T-helper 2 cell treated with Interferon-gamma antibody and Interleukin-4, amounts not matched to agents 5 μg/mL and 100 μg/mL, for 36 hours (primary cell): ENCODE data around the gene GDPD4.

ENCODE experiments used
- DNase-seq: peaks from one replicate; pipeline ENCODE4 v3.0.0; 2021; ENCODE audit warnings: low spot score
- H3K27ac Mint-ChIP-seq: one replicate; pipeline ENCODE4 v1.8.0; 2021; ENCODE audit warnings: mild to moderate bottlenecking, mixed read lengths
- H3K27me3 Mint-ChIP-seq: one replicate; pipeline ENCODE4 v1.8.0; 2021; ENCODE audit warnings: low read depth, mixed read lengths
- H3K36me3 Mint-ChIP-seq: one replicate; pipeline ENCODE4 v1.8.0; 2021; ENCODE audit warnings: low read depth, mixed read lengths
- H3K4me1 Mint-ChIP-seq: one replicate; pipeline ENCODE4 v1.8.0; 2021; ENCODE audit warnings: low read depth, mixed read lengths
- H3K4me3 Mint-ChIP-seq: one replicate; pipeline ENCODE4 v1.8.0; 2022; ENCODE audit warnings: mild to moderate bottlenecking, moderate library complexity, mixed read lengths
- H3K9me3 Mint-ChIP-seq: one replicate; pipeline ENCODE4 v1.8.0; 2021; ENCODE audit warnings: mixed read lengths

The GDPD4 gene, protein sequence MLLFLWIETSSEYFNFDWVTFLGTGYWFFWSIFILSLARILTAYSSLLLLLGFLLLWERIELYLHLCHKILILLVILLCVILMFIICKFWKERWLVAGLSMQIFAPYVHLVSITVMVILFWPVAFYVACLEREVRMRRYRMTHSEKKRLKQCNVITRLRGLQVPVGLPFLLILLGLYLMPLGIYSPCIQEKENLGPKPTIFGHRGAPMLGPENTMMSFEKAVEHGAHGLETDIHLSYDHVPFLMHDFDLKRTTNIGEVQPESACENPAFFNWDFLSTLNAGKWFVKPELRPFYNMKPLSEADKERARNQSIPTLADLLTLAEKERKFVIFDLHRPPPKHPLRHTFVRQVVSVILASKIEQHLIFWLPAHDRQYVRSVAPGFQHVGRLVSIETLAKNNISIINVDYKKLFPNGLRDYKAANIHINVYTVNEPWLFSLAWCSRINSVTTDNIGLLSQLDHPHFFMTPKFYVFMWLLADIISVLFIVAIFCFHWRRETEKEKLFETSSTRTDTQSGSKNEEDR

DNA sequence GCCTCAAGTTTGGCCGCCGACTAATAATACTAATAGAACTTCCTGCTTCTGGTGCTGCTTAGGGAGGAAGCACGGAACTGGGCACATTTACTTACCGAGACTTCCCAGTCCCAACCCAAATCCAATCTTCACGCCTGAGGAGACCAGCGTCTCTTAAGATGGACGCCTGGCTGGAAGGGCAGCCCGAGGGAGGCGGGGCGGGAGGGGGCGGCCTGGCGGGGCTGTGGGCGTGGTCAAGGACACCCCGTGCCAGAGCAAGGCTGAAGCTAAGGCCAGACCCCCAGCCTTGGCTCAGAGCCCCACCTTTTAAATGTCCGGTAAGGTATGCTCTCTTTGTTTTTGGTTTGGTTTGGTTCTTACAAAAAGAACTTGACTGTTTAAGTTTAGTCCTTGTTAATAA, at the start of gene GDPD4:
GDPD4 (minus strand) TSS at position 177 of the 400 bp plus-strand sequence. CDS start 16,549 bp downstream, outside the sequence.
- Mint-ChIP-seq H3K4me3 (no peak within 1 kb of the TSS), H3K4me1 (peaks cover 2% of the 10 kb centered on the region), H3K36me3 (no peaks in the 10 kb centered on the region), H3K9me3 (no peaks in the 10 kb centered on the region), H3K27me3 (no peaks in the 10 kb centered on the region), H3K27ac (no peak within 1 kb of the TSS)
- DNase-seq = no peak

DNA sequence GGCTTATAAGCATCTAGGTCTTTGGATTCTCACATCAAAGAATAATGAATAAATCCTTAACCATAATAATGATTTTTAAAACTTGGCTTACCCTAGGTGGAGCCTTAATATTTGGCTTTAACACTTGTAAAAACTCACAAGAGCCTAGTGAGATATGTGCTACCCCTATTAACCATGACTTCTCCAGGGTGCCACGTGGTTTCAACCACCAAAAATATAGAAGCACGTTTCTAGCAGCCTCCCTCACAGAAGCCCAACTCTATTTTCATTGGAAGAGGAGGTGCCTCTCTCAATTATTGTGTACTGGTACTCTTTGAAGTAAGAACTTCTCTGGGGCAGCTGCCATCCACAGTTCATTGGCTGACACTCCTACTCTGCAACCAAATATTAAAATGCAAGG, 46.5 kb upstream of the GDPD4 start:
- Mint-ChIP-seq H3K27me3 (no peaks in the 10 kb centered on the region), H3K9me3 (no peaks in the 10 kb centered on the region), H3K4me1 (no peaks in the 10 kb centered on the region), H3K36me3 (peaks cover 15% of the 10 kb centered on the region), H3K4me3 (no peak overlapping the region), H3K27ac (no peak overlapping the region)
- DNase-seq = no peak

DNA sequence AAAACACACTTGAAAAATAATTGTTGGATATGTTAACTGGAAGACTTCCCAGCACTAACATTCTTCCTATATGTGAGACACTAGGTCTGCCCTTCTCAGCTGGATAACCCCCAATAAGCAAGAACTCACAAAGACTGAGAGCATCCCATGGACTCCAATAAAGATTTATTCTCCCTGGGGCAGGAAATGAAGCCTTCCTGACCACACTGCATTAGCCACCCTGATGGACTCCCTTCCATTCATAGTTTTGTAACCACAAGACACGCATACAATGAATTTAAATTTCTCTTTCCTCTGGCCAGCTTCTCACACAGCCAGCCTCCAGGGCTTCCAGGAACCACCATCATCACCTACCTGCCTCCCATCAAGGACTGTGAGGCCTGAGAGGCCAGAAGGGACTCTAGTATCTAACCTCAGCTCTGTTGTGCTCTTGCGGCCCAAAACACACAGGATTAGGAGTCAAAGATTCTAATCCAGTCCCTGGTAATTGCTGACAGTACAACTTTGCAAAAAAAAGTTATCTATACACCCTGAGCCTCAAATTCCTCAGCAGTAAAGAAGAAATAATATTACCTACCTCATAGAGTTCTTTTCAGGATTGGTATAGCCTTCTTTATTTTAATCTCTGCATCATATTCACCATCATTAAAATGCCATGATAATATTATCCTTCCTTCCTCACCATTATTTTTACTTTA, 45.6 kb upstream of the GDPD4 start:
- no peaks in the 10 kb centered on the region for H3K9me3 Mint-ChIP-seq
- no peak for DNase-seq

DNA sequence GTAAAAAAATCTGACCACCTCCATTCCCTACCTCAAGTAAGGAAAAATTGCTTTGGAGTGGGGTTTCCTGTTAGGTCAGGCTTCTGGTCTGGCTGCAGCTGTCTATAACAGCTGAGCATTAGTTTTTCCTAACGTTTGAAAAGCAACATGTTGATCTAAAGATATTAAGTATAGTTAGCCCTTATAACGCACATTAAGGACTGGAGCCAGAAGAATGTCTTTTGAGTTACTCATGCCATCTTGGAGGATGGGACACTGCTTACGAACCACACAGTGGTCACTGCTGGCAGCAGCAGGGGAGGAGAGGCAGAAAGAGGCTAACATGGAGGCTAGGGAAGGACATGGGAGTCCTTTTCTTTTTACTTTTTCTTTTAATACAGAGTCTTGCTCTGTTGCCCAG, 44.1 kb upstream of the GDPD4 start:
- Mint-ChIP-seq H3K4me3 (no peak overlapping the region), H3K36me3 (peaks cover 17% of the 10 kb centered on the region), H3K27me3 (no peaks in the 10 kb centered on the region), H3K9me3 (no peaks in the 10 kb centered on the region), H3K4me1 (no peaks in the 10 kb centered on the region), H3K27ac (no peak overlapping the region)
- DNase-seq = no peak

More for the DNA sequence above, 45.6 kb upstream of the GDPD4 start:
- Mint-ChIP-seq H3K27me3 (no peaks in the 10 kb centered on the region), H3K27ac (no peak overlapping the region), H3K4me1 (no peaks in the 10 kb centered on the region), H3K36me3 (peaks cover 18% of the 10 kb centered on the region), H3K4me3 (no peak overlapping the region)

DNA sequence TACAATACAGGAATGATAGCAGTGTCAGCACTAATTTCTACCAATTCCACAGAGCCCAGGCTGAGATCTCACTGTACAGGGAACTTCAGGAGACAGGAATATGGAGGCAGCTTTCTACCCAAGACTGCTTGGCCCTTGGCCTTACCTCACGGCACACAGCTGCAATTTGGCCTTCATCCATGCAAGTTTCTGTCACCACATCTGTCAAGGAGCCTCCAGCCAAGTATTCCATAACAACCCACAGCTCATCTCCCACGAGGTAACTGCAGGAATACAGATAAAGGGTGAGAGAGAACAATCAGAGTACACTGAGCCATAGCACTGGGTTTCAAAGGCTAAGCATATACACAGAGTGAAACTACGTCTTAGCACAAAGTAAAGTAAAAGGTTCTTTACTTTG, 39.0 kb upstream of the GDPD4 start:
- Mint-ChIP-seq H3K36me3 (peaks cover 27% of the 10 kb centered on the region), H3K9me3 (no peaks in the 10 kb centered on the region), H3K4me1 (no peaks in the 10 kb centered on the region), H3K27ac (no peak overlapping the region), H3K27me3 (no peaks in the 10 kb centered on the region), H3K4me3 (no peak overlapping the region)
- no peak for DNase-seq

DNA sequence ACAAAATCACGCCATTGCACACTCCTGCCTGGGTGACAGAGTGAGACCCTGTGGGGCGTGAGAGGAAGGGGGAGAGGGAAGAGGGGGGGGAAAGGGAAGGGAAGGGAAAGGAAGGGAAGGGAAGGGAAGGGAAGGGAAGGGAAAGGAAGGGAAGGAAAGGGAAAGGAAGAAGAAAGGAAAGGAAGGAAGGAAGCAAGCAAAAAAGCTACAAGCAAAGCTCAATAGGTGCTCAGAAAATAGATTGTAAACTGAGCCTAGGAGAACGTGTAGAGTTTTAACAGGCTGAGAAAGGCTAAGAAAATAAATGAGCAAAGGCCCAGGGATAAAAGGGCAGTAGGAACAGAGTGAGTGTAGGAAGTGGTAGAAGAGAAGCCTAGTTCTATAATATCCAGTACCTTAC, 30.8 kb upstream of the GDPD4 start:
- peaks cover 47% of the 10 kb centered on the region for H3K36me3 Mint-ChIP-seq
- H3K27ac Mint-ChIP-seq = no peak overlapping the region
- H3K9me3 Mint-ChIP-seq = peaks cover 6% of the 10 kb centered on the region
- no peaks in the 10 kb centered on the region for H3K27me3 Mint-ChIP-seq
- H3K4me1 Mint-ChIP-seq = no peaks in the 10 kb centered on the region
- no peak for DNase-seq
- H3K4me3 Mint-ChIP-seq = no peak overlapping the region

DNA sequence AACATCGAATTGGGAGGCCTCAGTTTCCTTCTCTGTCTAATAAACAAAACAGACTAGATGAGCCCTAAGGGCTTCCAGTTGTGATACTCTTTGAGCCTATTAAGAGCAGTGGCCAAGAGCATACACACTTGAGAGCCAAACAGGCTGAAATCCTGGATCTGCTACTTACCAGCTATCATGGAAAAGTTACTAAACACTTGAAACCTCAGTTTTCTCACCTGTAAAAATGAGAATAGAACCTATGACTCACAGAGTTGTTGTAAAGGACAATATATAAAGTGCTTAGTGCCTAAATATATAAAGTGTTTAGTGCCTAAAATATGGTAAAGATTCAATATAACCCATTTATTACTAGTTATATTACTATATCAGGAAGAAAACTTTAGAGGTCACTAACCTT, 23.7 kb upstream of the GDPD4 start:
- no peak for DNase-seq
- no peaks in the 10 kb centered on the region for H3K4me1 Mint-ChIP-seq
- H3K36me3 Mint-ChIP-seq = peaks cover 27% of the 10 kb centered on the region
- no peaks in the 10 kb centered on the region for H3K27me3 Mint-ChIP-seq
- H3K4me3 Mint-ChIP-seq = no peak overlapping the region
- no peak overlapping the region for H3K27ac Mint-ChIP-seq
- peaks cover 3% of the 10 kb centered on the region for H3K9me3 Mint-ChIP-seq

DNA sequence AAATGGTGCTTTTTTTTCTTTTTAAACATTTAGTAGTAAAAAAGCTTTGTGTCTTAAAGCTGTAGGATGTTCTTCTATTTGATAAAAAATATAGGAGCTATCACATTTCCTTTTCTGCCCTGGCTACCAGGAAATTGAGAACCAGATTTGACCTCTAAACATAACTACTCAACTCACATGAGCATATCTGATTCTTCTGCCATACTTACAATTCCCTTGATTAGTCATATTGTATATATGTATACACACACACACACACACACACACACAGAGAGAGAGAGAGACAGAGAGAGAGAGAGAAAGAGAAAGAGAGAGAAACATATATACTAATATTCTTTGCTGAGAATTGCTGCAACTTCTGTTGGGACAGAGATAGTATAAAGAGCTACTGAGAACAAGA, 23.0 kb upstream of the GDPD4 start:
- Mint-ChIP-seq H3K36me3 (peaks cover 27% of the 10 kb centered on the region), H3K27ac (no peak overlapping the region), H3K9me3 (peaks cover 3% of the 10 kb centered on the region), H3K27me3 (no peaks in the 10 kb centered on the region), H3K4me1 (peaks cover 1% of the 10 kb centered on the region), H3K4me3 (no peak overlapping the region)
- no peak for DNase-seq

DNA sequence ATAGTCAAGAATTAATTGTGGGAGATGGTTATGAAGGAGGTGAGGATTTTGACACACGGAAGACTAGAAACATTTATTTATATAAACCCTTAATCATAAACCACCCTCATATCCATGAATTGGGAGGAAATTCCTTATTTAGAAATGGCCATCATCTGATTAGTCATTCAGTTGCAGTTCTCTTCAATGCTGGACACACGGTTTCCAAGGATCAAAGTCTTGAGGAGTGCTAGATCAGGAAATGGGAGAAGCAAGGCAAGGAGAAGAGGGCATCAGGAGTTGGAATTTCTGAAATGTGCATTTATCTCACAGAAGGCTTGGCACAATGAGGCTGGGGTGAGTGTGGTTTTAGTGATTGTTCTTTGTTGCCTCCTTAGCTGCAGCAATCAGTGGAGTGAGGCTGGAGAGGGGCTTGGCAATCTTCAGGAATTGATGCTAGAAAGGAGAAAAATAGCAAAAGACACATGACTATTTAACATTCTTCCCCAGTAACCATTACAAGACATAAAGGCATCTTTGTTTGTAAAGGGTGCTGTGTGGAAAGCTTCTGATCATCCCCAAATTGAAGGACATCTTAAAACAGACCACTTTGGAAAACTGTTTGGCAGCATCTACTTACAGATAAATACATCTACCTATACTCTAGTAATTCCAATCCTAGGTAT, 21.6 kb upstream of the GDPD4 start:
- H3K27ac Mint-ChIP-seq = no peak overlapping the region
- H3K4me1 Mint-ChIP-seq = peaks cover 1% of the 10 kb centered on the region
- H3K4me3 Mint-ChIP-seq = no peak overlapping the region
- no peak for DNase-seq
- no peaks in the 10 kb centered on the region for H3K27me3 Mint-ChIP-seq
- peaks cover 16% of the 10 kb centered on the region for H3K36me3 Mint-ChIP-seq
- no peaks in the 10 kb centered on the region for H3K9me3 Mint-ChIP-seq

DNA sequence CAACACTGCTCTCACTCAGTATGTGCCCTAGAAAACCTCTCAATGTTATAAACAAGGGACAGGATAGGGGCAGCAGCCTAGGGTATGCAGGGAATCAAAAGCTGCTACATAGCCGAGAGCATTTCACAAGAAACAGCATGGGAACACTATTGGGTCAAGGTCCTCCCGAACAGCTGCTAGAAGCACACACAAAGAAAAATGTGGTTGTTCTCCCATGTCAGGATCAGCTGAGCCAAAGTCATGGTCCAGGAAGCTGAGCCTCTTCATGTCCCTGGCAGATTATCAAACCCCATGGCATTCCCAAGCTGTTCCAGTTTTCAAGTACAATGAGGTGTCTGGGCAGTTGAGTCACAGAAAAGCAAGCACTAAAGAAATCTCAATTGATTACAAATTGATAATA, 21.0 kb upstream of the GDPD4 start:
- no peak for DNase-seq
- no peak overlapping the region for H3K27ac Mint-ChIP-seq
- H3K27me3 Mint-ChIP-seq = no peaks in the 10 kb centered on the region
- H3K9me3 Mint-ChIP-seq = no peaks in the 10 kb centered on the region
- peaks cover 1% of the 10 kb centered on the region for H3K4me1 Mint-ChIP-seq
- no peak overlapping the region for H3K4me3 Mint-ChIP-seq
- H3K36me3 Mint-ChIP-seq = peaks cover 11% of the 10 kb centered on the region

DNA sequence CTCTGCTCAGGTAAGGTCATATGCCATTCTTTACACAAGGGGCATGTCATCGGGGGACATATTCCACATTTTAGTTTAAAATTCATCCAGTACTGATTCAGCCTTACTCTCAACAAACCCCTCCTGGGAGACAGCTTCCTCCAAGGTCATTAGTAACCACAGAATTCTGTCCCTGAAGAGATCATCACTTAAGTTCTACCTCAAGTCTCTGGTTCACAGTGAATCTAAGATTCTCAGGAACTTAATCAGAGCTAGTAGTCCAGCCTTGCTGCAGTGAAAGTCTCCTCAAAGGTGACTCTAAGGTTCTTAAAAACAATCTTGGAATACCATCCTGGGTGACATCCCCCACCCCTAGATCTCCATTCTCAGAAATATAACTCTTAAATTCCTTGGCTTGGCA, 18.9 kb upstream of the GDPD4 start:
- H3K9me3 Mint-ChIP-seq = no peaks in the 10 kb centered on the region
- H3K27me3 Mint-ChIP-seq = peaks cover 5% of the 10 kb centered on the region

DNA sequence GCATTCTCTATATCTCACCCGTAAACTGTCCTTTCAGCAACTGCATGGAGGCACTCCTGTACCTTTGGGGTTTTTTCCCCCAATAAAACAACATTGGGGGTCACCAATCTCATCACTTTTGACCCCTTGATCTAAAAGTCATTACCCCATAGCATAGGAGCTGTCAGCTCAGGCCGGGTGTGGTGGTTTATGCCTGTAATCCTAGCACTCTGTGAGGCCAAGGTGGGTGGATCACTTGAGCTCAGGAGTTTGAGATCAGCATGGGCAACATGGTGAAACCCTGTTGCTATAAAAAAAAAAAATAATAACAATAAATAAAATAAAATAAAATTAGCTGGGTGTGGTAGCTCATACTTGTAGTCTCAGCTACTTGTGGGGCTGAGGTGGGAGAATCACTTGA, 17.1 kb upstream of the GDPD4 start:
- H3K27me3 Mint-ChIP-seq = peaks cover 5% of the 10 kb centered on the region

More for the DNA sequence above, 18.9 kb upstream of the GDPD4 start:
- no peak for DNase-seq
- no peak overlapping the region for H3K27ac Mint-ChIP-seq
- peaks cover 2% of the 10 kb centered on the region for H3K36me3 Mint-ChIP-seq
- peaks cover 1% of the 10 kb centered on the region for H3K4me1 Mint-ChIP-seq
- no peak overlapping the region for H3K4me3 Mint-ChIP-seq

DNA sequence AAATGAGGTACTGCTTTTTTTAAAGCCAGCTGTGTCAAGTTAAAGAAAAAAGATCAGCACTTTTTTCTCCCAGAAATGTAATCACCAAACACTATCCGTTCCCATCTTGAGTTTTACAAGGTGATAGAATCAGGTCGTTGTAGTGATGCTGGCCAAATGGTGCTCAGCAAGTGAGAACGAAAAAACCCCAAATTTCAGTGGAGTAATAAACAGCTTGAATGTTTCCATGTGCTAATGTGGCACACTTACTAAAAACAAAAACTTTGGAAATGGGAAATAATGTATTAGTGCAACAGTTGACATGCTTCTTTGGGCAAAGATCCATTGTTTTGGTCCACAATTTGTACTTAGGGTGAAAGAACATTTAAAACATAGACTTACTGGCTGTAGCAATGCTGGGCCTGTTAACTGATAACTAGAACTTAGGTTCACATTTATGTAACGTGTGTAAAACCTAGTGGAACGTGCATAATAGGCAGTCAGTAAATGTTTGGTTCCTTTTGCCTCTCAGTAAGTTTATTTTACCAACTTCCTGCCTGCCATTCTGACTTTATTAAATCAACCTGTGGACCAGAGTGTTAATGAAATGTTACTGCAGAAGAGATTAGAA, 15.4 kb upstream of the GDPD4 start:
- Mint-ChIP-seq H3K9me3 (no peaks in the 10 kb centered on the region), H3K36me3 (no peaks in the 10 kb centered on the region), H3K27ac (no peak overlapping the region), H3K27me3 (peaks cover 5% of the 10 kb centered on the region), H3K4me1 (peaks cover 1% of the 10 kb centered on the region), H3K4me3 (no peak overlapping the region)
- DNase-seq = no peak

More for the DNA sequence above, 17.1 kb upstream of the GDPD4 start:
- no peak overlapping the region for H3K4me3 Mint-ChIP-seq
- no peaks in the 10 kb centered on the region for H3K9me3 Mint-ChIP-seq
- no peaks in the 10 kb centered on the region for H3K36me3 Mint-ChIP-seq
- H3K4me1 Mint-ChIP-seq = peaks cover 1% of the 10 kb centered on the region
- H3K27ac Mint-ChIP-seq = no peak overlapping the region
- no peak for DNase-seq

DNA sequence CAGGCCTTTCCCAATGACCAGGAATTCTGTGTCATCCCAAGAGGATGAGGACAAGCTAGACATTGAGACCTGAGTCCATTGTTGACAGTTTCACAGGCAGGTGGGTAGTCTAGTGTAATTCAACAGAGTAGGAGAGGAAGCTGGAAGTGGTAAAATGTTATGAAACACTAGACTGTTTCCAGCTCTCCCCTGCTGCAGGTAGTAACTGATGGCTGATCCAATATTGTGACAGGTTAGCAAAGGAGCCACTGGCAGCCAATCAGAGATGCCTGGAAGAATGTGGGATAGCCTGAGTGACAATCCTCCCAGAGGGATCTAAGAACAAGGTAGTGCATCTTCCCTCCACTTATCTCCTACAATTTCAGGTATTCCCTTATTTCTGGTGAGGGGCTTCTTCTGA, 10.6 kb upstream of the GDPD4 start:
- Mint-ChIP-seq H3K27me3 (peaks cover 5% of the 10 kb centered on the region), H3K36me3 (no peaks in the 10 kb centered on the region), H3K27ac (no peak overlapping the region), H3K9me3 (no peaks in the 10 kb centered on the region), H3K4me1 (no peaks in the 10 kb centered on the region), H3K4me3 (no peak overlapping the region)
- DNase-seq = no peak
